ENCODE results near the gene PCDH11Y.
"Not testable (repeated sequence)": the region's sequence is repeated elsewhere in the genome, so short reads cannot be mapped to it uniquely, and the experiment has no call there.

- TF ChIP-seq CBX3 (IDR thresholded peaks at IDR 0.05; ENCODE audit: borderline replicate concordance, low read depth); CBFB (IDR thresholded peaks at IDR 0.05; ENCODE audit: low read depth); EP300 (IDR thresholded peaks at IDR 0.05; ENCODE audit: borderline replicate concordance in 1 of 2, control insufficient read depth in 1 of 2, low read depth in 2 of 2, low read length in 2 of 2); ZNF217 (IDR thresholded peaks at IDR 0.05); SPI1 (IDR thresholded peaks at IDR 0.05; ENCODE audit: borderline replicate concordance, insufficient read depth, low read depth, low read length); CUX1 (IDR thresholded peaks at IDR 0.05; ENCODE audit: insufficient replicate concordance, low read depth, low read length); ATF3 (IDR thresholded peaks at IDR 0.05; ENCODE audit: borderline replicate concordance, extremely low read depth, low read depth, low read length); BRCA1 (IDR thresholded peaks at IDR 0.05; ENCODE audit: low read depth, low read length): not testable (repeated sequence)
Observed at GRCh38 chrY:5182998-5183397, 182.9 kb downstream of the PCDH11Y start.

Data from GM12878 (cell line).